HG03066 (cell line): ENCODE measurements around the gene AMHR2.
"Not testable (repeated sequence)": the region's sequence is repeated elsewhere in the genome, so short reads cannot be mapped to it uniquely, and the experiment has no call there.

Experiments used
- ATAC-seq: cut with Tn5 transposase; IDR thresholded peaks from one replicate; pipeline ENCODE4 v1.9.1; 2021; ENCODE audit warnings: low read depth; ENCODE audit not compliant: unreplicated experiment

The AMHR2 gene

GRCh38 chr12:53414756-53415417 is 8.8 kb upstream of the AMHR2 start:
- no peak for ATAC-seq

DNA sequence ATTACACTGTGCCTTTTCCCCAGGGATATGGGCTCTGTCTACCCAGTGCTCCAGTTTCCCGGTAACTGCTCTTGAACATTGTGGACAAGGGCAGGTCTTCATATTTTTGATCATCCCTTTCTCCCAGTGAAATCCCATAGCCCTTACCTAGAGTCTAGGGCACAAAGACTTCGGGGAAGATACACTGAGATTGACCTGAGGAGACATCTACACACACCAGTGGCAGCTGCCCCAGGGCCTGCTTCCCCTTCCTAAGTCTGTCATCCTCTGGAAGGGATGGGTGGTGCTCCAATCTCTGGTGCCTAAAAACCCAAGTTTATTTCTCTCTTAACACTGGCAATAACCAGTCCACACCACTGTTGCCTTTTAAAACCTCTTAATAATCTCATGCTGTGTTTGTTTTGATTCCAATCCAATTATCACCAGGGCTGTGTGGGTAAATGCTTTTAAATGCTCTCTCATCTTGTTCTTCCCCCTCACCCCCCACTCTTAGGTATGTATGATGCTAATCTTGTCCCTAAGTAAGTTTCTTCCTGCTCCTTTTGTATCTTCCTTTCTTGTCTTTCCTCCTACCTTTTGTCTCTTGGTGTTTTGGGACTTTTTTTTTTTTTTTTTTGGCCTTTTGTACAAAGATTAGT is 7.8 kb upstream of the AMHR2 start:
- ATAC-seq = not testable (repeated sequence)

GRCh38 chr12:53417291-53417816 is 6.3 kb upstream of the AMHR2 start:
- ATAC-seq = not testable (repeated sequence)

DNA sequence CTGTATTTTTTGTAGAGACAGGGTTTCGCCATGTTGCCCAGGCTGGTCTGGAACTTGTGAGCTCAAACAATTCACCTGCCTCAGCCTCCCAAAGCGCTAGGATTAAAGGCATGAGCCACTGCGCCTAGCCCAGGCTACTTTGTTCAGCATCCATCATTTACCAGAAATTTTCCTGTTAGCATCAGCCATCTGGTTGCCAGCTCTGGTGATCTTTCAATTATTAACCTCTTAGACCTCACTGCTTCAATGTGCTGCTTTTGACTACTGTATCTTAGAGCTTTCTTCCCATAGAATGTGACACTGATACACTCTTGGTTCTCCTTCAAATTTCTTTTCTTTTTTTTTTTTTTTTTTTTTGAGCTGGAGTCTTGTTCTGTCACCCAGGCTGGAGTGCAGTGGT is 5.4 kb upstream of the AMHR2 start:
- no peak for ATAC-seq

GRCh38 chr12:53419756-53420155 is 3.9 kb upstream of the AMHR2 start:
- no peak for ATAC-seq

DNA sequence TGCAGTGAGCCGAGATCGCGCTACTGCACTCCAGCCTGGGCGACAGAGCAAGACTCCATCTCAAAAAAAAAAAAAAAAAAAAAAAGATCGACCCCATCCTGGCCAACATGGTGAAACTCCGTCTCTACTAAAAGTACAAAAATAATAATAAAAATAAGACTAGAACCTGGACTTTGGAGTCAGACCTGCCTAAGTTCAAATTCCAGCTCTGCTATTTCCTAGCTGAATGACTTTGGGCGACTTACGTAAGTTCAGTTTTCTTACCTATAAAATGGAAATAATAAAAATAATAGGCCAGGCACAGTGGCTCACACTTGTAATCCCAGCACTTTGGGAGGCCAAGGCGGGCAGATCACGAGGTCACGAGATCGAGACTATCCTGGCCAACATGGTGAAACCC is 1.4 kb upstream of the AMHR2 start:
- not testable (repeated sequence) for ATAC-seq

- ATAC-seq = no peak
Observed at GRCh38 chr12:53424626-53425514, 1.2 kb downstream of the AMHR2 start.

- ATAC-seq = no peak
Observed at GRCh38 chr12:53425515-53426150, 2.0 kb downstream of the AMHR2 start.

DNA sequence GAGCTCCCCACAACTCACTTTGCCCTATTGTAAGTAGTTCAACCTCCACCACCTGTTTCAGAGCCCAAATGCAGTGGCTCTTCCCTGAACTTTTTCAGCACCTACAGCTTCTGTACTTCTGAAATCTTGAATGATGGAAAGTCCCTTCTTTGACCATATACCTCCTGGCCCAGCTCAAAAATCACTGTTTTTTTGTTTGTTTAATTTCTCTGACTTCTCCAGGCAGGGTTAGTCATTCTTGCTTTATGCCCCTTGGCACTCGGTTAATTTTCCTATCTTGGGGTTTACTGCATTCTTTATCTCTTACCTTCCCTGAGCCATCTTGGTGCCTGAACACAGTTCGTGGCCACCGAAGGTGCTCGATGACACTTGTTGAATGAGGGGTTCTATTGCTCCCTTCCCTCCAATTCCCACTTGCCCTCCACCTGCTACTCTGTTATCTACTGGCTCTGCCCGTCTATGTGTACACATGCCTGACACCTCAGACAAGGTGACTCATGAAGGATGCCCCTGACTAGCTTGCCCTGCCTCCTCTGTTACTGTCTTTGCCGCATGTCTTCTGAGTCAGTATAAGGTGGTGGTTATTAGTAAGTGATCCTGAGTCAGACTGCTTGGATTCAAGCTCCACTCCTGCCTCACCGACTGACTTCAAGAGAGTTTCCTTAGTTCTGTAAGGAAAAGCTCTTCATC is 4.4 kb downstream of the AMHR2 start:
- no peak for ATAC-seq

GRCh38 chr12:53428741-53429140 is 5.1 kb downstream of the AMHR2 start:
- ATAC-seq = no peak

- ATAC-seq = no peak
Observed at GRCh38 chr12:53430116-53430515, 6.5 kb downstream of the AMHR2 start.

DNA sequence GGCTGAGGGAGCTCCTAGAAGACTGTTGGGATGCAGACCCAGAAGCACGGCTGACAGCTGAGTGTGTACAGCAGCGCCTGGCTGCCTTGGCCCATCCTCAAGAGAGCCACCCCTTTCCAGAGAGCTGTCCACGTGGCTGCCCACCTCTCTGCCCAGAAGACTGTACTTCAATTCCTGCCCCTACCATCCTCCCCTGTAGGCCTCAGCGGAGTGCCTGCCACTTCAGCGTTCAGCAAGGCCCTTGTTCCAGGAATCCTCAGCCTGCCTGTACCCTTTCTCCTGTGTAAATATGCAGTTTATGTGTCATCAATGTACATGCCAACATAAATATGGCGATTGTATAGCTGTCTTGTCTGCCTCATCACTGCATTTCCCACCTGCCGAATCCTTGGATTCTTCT is 7.5 kb downstream of the AMHR2 start:
- no peak for ATAC-seq

DNA sequence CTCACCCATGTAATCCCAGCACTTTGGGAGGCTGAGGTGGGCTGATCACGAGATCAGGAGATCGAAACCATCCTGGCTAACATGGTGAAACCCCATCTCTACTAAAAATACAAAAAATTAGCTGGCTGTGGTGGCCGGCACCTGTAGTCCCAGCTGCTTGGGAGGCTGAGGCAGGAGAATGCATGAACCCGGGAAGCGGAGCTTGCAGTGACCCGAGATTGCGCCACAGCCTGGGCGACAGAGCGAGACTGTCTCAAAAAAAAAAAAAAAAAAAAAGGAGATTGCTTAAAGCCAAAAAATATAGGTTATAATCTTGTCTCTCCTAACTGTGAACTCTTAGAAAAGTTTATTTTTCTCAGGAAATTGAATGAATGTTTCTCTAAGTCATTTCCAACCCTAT is 11.7 kb downstream of the AMHR2 start:
- ATAC-seq = not testable (repeated sequence)

- not testable (repeated sequence) for ATAC-seq
Observed at GRCh38 chr12:53439582-53439981, 15.9 kb downstream of the AMHR2 start.

DNA sequence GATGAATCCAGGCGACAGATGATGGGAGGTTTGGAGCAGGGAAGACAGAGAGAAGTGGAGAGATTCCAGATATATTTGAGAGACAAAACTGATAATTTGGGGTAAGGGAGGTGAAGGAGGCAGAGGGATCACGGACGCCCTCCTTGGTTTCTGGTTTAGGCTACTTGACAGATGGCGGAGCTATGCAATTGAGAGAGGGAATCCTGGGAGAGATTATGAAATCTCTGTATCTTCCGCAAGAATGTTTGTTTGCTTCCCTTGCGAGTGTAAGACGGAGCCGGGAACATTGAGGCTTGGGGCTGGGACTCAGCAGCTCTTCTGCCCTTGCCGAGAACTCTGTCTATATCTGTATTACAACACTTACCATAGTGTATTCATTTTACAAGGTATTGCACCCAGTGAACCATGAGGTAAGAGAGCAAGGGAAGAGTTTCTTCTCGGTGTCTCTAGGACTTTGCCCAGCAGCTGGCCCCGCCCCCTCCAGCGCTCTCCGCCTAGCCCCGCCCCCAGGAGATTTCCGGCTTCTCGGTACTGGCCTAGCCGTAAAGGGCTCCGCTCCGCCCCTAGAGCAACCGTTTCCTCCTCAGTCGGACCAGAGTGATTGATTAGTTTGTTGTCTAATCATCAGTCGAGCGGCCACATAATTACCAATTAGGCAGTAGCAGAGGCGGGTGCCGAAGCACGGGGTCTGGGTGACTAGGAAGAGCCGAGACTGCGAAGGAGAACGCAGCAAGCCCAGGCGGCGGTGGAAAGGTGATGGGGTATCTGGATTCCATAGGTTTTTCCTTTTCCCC is 17.6 kb downstream of the AMHR2 start, which contains the start of gene PRR13:
Gene PRR13, plus strand, starts transcription at position 695 of the 794 bp plus-strand sequence. CDS start 981 bp downstream, outside the sequence.
- peak; percentile 95 for ATAC-seq

- no peak for ATAC-seq
Observed at GRCh38 chr12:53443955-53444354, 20.3 kb downstream of the AMHR2 start.

GRCh38 chr12:53444593-53445325 is 21.1 kb downstream of the AMHR2 start:
- not testable (repeated sequence) for ATAC-seq

DNA sequence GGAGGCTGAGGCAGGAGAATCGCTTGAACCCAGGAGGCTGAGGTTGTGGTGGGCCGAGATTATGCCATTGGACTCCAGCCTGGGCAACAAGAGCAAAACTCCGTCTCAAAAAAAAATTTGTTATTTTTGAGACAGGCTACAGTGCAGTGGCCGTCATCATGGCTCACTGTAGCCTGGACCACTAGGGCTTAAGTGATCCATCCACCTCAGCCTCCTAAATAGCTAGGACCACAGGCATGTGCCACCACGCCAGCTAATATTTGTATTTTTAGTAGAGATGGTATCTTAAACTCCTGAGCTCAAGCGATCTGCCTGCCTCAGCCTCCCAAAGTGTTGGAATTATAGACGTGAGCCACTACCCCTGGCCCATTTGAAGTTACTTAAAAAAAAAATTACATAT is 27.3 kb downstream of the AMHR2 start:
- ATAC-seq = no peak
